ENCODE measurements around the gene ARHGEF3. TPM values are rescaled to one million over a fixed set of nuclear protein-coding genes. Genes with fewer than 3 reads are reported as not detected.

The ARHGEF3 gene
- total RNA-seq, 1 donor: 38.0 TPM

DNA sequence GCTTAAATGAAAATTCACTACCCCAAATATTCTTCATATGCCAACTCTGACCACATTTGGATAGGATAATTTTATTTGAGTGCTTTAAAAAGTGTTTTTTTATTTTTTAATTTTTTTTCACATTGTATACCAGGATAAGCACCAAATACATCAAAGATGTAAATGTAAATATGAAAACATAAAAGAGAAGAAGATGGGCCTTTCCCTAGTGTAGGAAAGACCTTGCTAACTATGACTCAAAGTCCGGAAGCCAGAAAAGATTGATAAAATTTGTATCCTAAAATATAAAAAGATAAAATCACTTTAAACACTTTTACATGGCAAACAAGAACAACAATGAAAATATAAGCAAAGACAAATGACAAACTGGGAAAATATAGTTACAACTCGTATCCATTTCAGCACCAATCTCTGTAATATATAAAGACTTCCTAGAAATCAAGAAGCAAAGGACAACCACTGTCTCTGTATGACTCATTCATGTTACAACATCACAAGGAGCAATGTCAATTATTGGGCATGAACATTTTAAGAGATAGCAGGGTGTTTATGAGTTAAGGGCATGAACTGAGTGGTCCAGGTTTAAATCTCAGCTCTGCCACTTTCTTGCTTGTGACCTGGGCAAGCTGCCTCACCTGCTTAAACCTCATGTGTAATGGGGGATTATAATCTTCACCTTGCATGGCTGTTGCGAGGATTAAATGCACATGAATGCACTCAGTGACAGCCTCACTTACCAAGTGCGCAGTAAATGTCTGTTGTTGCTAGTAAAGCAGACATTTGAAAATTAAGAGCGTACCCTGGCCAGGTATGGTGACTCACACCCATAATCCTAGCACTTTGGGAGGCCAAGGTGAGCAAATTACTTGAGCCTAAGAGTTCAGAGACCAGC is 25.3 kb upstream of the ARHGEF3 start:
- H3K9me3 ChIP-seq (ENCODE audit: low read depth, low read length): no peaks in the 10 kb centered on the region
- H3K4me3 ChIP-seq (ENCODE audit: low read length): no peak overlapping the region
- H3K27me3 ChIP-seq (ENCODE audit: insufficient read depth, low read length): no peaks in the 10 kb centered on the region
- peaks cover 13% of the 10 kb centered on the region for H3K4me1 ChIP-seq (ENCODE audit: insufficient read depth, low read length)

DNA sequence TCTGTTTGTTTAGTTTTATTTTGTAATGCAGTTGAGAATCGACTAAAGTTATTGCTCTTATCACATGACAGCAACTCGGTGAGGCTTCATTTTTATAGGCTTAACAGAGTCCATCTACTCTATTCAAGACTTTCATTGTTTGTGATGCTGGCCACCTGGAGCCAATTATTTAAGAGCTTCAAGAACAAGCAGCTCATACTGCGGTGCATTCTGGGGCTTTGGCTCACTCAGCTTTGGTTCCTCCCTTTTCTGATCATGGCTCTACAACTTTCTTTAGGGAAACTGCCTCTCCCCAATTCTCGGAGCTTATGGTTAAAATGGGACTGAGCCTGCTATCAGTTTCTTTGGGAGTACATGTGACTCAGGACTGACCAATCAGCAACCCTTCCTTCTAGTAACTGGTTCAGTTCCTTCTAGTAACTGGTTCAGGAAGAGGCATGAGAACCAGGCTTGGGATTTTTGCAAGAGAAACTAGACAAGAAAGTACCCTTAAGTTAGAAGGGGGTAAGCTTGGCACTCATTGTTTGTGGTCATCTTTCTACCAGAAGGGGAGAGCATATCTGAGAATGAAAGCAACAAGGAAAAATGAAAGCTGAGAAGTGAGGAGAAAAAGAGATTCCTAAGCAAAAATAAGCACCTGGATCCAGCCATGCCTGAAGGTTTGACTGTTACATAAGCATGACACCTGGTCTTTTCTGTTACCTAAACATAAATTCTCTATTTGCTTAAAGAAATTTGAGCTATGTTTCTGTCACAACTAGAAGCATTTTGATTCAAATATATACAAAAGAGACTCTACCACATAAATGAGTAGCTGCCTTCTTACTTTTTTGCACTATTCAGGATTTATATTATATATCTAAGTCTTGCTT is 24.1 kb upstream of the ARHGEF3 start:
- no peaks in the 10 kb centered on the region for H3K9me3 ChIP-seq (ENCODE audit: low read depth, low read length)
- H3K27me3 ChIP-seq (ENCODE audit: insufficient read depth, low read length): no peaks in the 10 kb centered on the region
- no peak overlapping the region for H3K4me3 ChIP-seq (ENCODE audit: low read length)
- H3K4me1 ChIP-seq (ENCODE audit: insufficient read depth, low read length): peaks cover 13% of the 10 kb centered on the region

DNA sequence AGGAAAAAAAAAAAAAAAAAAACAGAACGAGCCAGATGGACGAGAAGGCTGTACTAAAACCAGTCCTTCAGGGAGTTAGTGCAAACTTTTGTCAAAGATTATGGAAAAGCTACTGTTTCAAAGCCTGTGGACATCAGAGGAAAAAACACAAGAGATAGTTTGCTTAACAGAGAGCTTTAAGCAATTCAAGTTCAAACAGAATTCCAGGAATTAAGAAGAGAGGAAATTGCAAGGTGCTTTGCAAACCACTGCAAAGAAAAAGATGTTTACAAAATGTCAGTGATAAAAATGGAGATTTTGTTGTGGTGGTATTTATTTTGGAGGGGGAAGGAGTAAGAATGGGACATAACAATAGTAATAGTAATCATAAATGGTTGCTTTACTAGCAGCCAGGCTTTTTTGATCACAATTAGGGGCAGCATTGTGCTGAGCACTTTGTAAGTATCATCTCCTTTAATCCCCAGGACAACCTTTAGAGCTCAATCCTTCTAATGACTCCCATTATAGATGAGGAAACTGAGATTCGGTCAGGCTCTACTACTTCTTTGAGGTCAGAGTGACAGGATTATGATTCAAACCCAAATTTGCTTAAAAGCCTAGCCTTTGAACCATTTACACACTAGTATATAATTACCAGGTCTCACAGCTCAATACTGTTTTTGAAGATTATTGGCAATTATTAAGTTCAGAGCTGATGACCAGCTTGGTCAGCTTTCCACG is 22.4 kb upstream of the ARHGEF3 start:
- Histone ChIP-seq H3K4me3 (ENCODE audit: low read length) (no peak overlapping the region), H3K9me3 (ENCODE audit: low read depth, low read length) (no peaks in the 10 kb centered on the region), H3K27me3 (ENCODE audit: insufficient read depth, low read length) (no peaks in the 10 kb centered on the region), H3K4me1 (ENCODE audit: insufficient read depth, low read length) (peaks cover 13% of the 10 kb centered on the region)

DNA sequence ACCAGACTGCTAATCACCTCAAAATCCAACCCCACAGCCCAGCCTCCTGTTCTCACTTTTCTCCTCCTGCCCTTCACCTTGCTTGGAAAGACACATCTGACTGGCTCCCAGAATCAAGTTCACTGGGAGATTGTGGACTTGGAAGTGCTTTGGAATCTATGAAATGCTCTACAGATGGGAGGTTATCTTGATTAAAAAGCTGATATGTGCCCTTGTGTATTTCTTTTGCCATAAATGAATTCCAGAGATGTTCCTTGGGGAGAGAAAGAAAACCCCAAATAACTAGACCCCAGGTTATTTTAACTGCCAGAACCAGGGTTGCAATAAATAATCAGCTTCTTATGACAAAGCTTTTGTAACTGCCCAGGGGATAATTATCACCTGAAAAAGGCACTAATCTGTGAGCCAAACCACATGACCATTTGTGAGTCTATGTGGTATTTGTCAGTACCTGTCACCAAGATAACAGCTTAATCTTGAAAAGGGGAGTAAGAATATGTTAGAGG is 21.7 kb upstream of the ARHGEF3 start:
- Histone ChIP-seq H3K9me3 (ENCODE audit: low read depth, low read length) (no peaks in the 10 kb centered on the region), H3K4me1 (ENCODE audit: insufficient read depth, low read length) (peaks cover 15% of the 10 kb centered on the region), H3K27me3 (ENCODE audit: insufficient read depth, low read length) (no peaks in the 10 kb centered on the region), H3K4me3 (ENCODE audit: low read length) (no peak overlapping the region)

DNA sequence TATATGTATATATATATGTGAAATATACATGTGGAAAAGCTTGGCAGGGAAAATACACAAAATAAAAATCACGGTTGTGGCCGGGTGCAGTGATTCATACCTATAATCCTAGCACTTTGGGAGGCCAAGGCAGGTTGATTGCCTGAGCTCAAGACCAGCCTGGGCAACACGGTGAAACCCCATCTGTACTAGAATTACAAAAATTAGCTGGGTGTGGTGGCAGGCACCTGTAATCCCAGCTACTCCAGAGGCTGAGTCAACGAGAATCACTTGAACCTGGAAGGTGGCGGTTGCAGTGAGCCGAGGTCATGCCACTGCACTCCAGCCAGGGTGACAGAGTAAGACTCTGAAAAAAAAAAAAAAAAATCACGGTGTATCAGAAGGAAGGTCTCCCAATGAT is 20.8 kb upstream of the ARHGEF3 start:
- Histone ChIP-seq H3K9me3 (ENCODE audit: low read depth, low read length) (no peaks in the 10 kb centered on the region), H3K4me3 (ENCODE audit: low read length) (no peak overlapping the region), H3K4me1 (ENCODE audit: insufficient read depth, low read length) (peaks cover 17% of the 10 kb centered on the region), H3K27me3 (ENCODE audit: insufficient read depth, low read length) (no peaks in the 10 kb centered on the region)

DNA sequence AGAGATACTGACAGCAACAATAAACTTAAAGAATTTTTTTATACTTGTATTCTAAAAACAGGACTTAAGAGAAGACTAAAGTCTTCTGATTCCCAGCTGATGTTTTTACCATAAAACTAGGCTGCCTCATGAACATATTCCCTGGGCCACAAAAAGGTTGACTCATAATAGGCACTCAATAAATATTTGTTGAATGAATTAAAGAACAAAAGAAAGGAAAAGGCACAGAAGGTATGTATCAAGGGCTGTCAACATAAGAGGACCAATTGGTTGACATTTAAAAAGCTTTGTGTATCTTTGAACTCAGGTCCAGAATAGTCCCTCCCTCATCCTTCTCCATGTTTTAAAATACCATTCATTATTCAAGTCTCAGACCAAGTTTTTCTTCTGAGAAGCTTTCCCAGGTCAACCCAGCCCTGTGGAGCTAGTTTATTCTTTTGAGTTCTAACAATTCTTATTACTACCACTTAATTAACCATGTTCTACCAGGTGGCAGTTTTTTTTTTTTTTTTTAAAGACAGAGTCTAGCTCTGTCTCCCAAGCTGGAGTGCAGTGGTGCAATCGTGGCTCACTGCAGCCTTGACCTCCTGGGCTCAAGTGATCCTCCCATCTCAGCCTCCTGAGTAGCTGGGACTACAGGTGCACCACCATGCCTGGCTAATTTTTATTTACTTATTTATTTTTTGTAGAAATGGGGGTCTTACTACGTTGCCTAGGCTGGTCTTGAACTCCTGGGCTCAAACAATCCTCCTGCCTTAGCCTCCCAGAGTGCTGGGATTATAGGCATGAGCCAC is 17.5 kb upstream of the ARHGEF3 start:
- no peaks in the 10 kb centered on the region for H3K27me3 ChIP-seq (ENCODE audit: insufficient read depth, low read length)
- no peak overlapping the region for H3K4me3 ChIP-seq (ENCODE audit: low read length)
- H3K4me1 ChIP-seq (ENCODE audit: insufficient read depth, low read length): peaks cover 13% of the 10 kb centered on the region

DNA sequence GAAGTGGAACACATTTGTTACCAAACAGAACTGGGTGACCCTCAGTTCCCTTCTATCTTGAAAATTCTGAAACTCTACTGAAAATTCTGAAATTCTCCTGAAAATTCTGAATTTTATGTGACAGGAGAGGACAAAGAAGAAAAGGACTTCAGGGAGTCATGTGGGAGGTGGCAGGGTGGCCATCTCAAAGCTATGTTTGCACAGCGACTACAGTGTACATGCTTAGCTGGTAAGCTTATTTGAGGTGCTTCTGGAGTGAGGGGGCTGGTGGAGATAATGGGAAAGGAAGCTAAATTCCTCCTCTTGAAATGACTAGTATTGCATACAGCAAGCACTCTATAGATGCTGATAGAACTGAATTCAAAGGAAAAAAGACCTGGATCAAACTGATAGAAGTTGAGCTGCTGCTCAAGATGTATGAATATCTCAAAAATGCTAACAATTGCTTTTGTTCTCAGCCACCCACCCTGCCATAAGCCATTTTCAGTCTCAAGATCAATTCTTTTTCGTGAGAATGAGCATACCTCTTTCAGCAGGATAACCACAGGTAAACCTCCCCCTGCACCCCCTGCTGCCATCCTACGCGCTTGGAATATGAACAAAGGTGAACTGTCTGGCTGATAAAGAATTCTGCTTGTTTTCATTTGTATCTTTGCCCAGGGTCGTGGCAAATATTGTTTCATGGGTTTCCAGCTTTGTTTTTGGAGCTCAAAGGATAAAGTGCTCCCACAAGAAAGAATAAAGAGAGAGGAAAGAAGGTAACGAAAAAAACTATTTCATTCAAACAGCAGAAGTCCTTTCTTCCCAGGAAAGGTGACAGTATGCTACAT is 16.6 kb upstream of the ARHGEF3 start:
- no peak overlapping the region for H3K4me3 ChIP-seq (ENCODE audit: low read length)
- H3K9me3 ChIP-seq (ENCODE audit: low read depth, low read length): no peaks in the 10 kb centered on the region
- H3K4me1 ChIP-seq (ENCODE audit: insufficient read depth, low read length): peaks cover 10% of the 10 kb centered on the region
- H3K27me3 ChIP-seq (ENCODE audit: insufficient read depth, low read length): no peaks in the 10 kb centered on the region

More for the DNA sequence above, 17.5 kb upstream of the ARHGEF3 start:
- no peaks in the 10 kb centered on the region for H3K9me3 ChIP-seq (ENCODE audit: low read depth, low read length)

DNA sequence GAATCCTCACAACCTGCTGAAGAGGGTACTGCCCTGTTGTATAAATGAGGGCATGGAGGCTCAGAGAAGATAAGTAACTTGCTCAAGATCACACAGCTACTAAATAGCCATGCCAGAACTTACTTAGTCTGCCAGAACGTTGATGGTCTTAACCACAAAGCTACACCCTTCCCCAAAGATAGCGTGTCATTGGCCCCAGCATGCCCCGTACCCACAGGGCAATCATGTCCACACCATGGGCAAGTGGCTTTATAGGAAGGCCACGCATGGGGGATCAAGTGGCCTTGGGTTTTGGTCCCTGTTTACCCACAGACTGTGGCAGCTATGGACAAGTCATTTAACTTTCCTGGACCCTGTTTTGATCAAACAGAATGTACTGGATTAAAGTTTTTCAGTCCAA is 15.9 kb upstream of the ARHGEF3 start:
- no peak overlapping the region for H3K4me3 ChIP-seq (ENCODE audit: low read length)
- peaks cover 9% of the 10 kb centered on the region for H3K4me1 ChIP-seq (ENCODE audit: insufficient read depth, low read length)
- no peaks in the 10 kb centered on the region for H3K27me3 ChIP-seq (ENCODE audit: insufficient read depth, low read length)
- H3K9me3 ChIP-seq (ENCODE audit: low read depth, low read length): no peaks in the 10 kb centered on the region

DNA sequence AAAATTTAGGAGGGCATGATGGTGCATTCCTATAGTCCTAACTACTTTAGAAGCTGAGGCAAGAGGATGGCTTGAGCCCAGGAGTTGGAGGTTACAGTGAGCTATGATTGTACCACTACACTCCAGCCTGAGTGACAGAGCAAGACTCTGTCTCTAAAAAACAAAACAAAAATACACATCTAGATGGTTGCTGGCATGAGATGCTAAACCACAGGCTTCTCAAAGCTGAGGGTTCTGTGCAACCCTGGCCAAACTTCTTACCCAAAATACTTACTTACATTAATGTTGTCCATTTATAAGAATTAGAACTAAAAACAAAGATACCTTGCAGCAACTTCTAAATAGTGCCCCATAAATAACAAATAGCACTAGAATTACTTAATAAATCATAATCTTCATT is 14.3 kb upstream of the ARHGEF3 start:
- H3K9me3 ChIP-seq (ENCODE audit: low read depth, low read length): no peaks in the 10 kb centered on the region

DNA sequence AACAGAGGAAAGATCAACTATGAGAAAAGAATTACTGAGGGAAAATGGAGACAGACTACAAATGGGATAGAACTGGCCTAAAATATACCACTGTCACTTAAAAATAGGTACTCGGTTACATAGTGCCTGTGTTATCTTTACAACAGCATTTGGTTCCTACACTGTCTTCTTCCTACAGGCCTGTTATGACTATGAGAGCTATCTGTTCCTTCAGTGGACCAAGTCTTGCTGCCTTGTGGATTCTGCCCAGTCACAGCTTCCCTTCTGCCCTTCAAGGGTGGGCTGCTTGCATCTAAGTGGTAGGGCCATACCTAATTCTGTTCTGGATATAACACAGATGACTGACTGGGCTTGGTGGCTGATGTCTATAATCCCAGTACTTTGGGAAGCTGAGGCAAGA is 13.8 kb upstream of the ARHGEF3 start:
- Histone ChIP-seq H3K4me3 (ENCODE audit: low read length) (no peak overlapping the region), H3K9me3 (ENCODE audit: low read depth, low read length) (no peaks in the 10 kb centered on the region), H3K27me3 (ENCODE audit: insufficient read depth, low read length) (no peaks in the 10 kb centered on the region), H3K4me1 (ENCODE audit: insufficient read depth, low read length) (peaks cover 16% of the 10 kb centered on the region)

More for the DNA sequence above, 14.3 kb upstream of the ARHGEF3 start:
- H3K27me3 ChIP-seq (ENCODE audit: insufficient read depth, low read length): no peaks in the 10 kb centered on the region
- H3K4me1 ChIP-seq (ENCODE audit: insufficient read depth, low read length): peaks cover 16% of the 10 kb centered on the region
- H3K4me3 ChIP-seq (ENCODE audit: low read length): no peak overlapping the region

DNA sequence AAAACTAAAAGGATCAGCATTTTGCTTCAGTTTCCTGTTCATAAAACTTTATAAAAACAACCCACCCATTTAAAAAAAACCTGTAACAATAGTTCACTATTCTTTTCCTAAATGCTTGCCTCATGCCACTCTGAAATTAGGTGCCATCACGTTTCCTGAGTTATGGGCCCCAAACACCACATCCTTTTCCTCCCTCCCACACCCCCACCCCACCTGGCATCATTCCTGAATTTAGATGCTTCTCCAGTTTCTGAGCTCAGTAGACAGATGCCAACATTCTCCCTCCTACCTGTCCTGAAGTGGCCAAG is 11.9 kb upstream of the ARHGEF3 start:
- Histone ChIP-seq H3K4me3 (ENCODE audit: low read length) (no peak overlapping the region), H3K4me1 (ENCODE audit: insufficient read depth, low read length) (peaks cover 16% of the 10 kb centered on the region), H3K9me3 (ENCODE audit: low read depth, low read length) (no peaks in the 10 kb centered on the region), H3K27me3 (ENCODE audit: insufficient read depth, low read length) (no peaks in the 10 kb centered on the region)

DNA sequence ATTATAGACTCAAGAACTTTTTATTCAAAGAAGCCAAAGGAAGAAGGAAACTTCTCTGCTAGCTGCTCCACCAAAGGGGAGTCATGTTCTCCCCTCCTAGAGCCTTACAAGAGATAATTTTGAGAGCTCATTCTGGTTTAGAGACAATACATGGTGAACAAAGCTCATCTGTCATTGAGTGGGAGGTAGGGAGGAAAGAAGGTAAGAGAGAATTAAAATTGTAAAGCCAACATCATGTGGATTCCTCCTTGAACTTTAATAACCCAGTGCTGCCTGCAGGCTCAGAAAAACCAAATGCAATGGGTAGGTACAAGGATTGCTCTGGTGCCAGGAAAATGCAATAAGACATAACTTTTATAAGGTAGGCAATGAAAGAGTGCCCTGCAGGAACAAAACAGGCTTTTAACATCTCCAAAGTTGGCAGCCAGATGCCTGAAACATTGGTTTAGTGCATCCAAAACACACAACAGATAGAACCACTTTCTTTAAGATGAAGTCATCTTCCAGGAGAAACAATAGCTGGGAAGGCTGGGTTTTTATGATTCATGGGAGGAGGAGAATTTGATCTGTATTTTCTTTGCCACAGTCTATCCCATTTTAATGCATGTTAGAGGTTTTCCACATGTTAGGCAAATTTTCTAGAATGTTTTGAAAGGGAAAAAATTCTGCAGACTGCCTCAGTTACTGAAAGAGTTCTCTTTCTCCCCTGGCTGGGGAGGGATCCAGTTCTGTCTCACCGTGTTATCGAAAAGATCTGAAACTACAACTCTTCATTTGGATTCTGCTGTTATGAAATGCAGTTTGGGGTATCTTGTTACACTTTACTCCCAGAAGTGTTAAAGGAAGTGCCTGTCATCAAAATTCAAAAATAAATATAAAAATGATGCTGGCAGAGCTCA is 11.3 kb upstream of the ARHGEF3 start:
- Histone ChIP-seq H3K4me3 (ENCODE audit: low read length) (no peak overlapping the region), H3K4me1 (ENCODE audit: insufficient read depth, low read length) (peaks cover 13% of the 10 kb centered on the region), H3K27me3 (ENCODE audit: insufficient read depth, low read length) (no peaks in the 10 kb centered on the region), H3K9me3 (ENCODE audit: low read depth, low read length) (no peaks in the 10 kb centered on the region)
